ENCODE measurements around the gene DPCD.

- TF ChIP-seq CTCF (IDR thresholded peaks at IDR 0.05) (no peak), POLR2A (IDR thresholded peaks at IDR 0.05) (no peak)
Observed at GRCh38 chr10:101614663-101615524, 26.8 kb downstream of the DPCD start.

Data from right lobe of liver (tissue), 4 donors.